ENCODE results near the gene TMEM53.

The TMEM53 gene

DNA sequence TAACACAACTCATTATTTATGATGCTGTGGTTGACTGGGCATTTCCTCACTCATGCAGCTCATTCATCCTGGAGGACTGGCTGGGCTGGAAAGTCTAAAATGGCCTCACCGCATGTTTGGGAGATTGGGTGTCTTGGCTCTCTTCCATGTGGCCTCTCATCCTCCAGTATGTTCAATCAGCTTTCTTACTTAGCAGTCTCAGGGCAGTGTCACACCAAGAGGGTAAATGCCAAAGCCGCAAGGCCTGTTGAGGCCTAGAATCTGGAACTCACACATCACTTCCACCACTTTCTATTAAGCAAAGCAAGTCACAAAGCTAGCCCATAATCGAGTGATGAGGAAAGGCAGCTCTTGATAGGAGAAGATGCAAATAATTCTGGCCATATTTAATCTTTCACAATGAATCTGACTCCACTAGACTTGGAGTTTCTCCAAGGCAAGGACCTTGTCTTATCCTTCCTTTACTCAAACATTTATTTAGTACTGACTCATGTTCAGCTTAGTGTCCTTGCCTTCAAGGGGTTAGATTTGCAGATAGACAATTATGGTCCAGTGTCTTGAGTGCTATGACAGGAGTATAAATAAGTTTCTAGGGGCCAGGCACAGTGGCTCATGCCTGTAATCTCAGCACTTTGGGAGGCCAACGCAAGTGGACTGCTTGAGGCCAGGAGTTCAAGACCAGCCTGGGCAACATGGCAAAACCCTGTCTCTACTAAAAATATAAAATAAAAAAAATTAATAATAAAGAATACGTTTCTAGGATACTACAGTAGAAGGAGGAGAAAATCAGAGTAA lies 45.1 kb downstream of the TMEM53 start:
- Histone ChIP-seq H3K9me3 (ENCODE audit: control insufficient read depth, insufficient read depth, low read length) (no peaks in the 10 kb centered on the region), H3K4me3 (ENCODE audit: low read length) (no peak overlapping the region), H3K36me3 (ENCODE audit: control insufficient read depth, insufficient read depth, low read length) (0 out of 2 replicates have a peak, but pooled peaks cover 8% of the 10 kb centered on the region), H3K4me1 (ENCODE audit: control insufficient read depth, insufficient read depth, low read length) (peaks cover 3% of the 10 kb centered on the region; the same call in 1 of the 2 replicates), H3K27ac (ENCODE audit: low read length) (no peak overlapping the region), H3K27me3 (ENCODE audit: control insufficient read depth, insufficient read depth, low read length) (no peaks in the 10 kb centered on the region)
- no CpG with 5 or more reads among the region's 5 CpGs for WGBS (ENCODE audit: insufficient coverage, insufficient read length)
- no peak for DNase-seq (ENCODE audit: low read depth, low spot score)

DNA sequence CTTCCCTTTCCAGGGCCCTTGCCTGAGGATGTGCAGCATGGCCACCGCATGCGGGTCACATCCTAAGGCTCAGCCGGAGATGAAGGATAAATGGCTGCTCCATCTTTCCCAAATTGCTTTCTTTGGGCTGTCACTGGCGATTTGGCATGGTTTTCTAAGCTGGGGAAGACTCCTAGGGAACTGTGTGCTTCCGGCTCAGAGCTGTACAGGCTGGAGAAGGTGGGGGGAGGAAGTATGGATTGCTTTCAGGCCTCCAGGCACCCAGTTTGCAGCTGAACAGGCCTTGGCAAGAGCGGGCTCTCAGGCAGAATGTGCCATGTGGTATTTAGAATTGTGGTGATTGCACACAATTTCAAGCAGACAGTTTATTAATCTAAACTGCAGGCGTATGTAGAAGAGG lies 48.9 kb downstream of the TMEM53 start:
- no peaks in the 10 kb centered on the region for H3K9me3 ChIP-seq (ENCODE audit: control insufficient read depth, insufficient read depth, low read length)
- no peaks in the 10 kb centered on the region for H3K36me3 ChIP-seq (ENCODE audit: control insufficient read depth, insufficient read depth, low read length)
- H3K27me3 ChIP-seq (ENCODE audit: control insufficient read depth, insufficient read depth, low read length) = no peaks in the 10 kb centered on the region
- no peaks in the 10 kb centered on the region for H3K4me1 ChIP-seq (ENCODE audit: control insufficient read depth, insufficient read depth, low read length)
- H3K4me3 ChIP-seq (ENCODE audit: low read length) = no peak overlapping the region
- no peak for DNase-seq (ENCODE audit: low read depth, low spot score)
- no peak overlapping the region for H3K27ac ChIP-seq (ENCODE audit: low read length)
- WGBS (ENCODE audit: insufficient coverage, insufficient read length) = no CpG with 5 or more reads among the region's 7 CpGs

DNA sequence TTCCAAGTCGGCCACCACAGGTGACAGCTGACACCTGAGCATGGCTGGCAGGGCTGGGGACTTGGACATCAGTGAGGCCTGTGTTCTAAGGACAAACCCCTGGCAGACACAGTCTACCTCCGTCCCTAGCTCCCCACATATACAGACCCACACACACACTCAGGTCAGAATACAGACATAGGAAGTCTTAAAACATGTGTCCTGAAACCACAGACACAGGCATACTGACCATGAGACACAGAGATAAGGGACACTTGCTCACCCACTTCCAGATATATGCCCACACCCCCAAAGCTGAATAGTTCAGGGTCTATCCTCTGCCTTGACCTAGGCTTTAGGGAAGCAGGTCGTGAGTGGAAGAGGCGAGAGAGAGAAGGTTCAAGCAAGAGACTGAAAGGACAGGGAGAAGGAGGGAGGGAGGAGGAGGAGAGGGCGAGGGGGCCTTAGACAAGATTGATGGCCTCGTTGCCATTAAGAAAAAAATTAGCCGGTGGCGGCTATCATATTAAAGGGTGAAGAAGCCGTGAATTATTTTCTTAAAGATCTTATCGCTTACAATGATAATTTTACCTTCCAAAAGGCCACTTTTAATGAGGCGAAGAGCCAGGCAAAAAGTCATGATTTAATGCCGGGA lies 49.9 kb downstream of the TMEM53 start:
- H3K36me3 ChIP-seq (ENCODE audit: control insufficient read depth, insufficient read depth, low read length) = no peaks in the 10 kb centered on the region
- no peaks in the 10 kb centered on the region for H3K9me3 ChIP-seq (ENCODE audit: control insufficient read depth, insufficient read depth, low read length)
- H3K27me3 ChIP-seq (ENCODE audit: control insufficient read depth, insufficient read depth, low read length) = no peaks in the 10 kb centered on the region
- no peaks in the 10 kb centered on the region for H3K4me1 ChIP-seq (ENCODE audit: control insufficient read depth, insufficient read depth, low read length)
- no peak overlapping the region for H3K4me3 ChIP-seq (ENCODE audit: low read length)
- no peak overlapping the region for H3K27ac ChIP-seq (ENCODE audit: low read length)
- no CpG with 5 or more reads among the region's 12 CpGs for whole genome bisulfite sequencing (ENCODE audit: insufficient coverage, insufficient read length)
- DNase-seq (ENCODE audit: low read depth, low spot score) = no peak

DNA sequence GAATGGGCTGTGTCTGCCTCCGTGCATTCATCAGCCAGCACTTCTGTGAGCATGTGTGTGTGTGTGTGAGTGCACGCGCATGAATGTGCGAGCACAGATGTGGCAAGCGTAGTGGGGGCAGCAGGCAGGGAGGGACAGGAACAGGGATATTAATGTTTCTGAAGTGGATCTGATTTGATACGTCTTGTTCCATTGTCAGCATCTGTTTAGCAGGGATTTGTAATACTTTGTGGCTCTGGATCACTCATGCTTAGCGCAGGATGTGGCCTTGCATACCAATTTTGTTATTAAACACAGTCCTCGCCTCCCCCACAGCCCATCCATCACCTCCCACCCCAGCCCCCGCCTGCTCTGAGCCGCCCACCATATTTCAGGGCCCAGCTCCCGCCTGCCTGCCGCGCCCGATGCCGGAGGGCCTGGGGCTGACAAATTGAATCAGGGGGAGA lies 52.4 kb downstream of the TMEM53 start:
- Histone ChIP-seq H3K27me3 (ENCODE audit: control insufficient read depth, insufficient read depth, low read length) (no peaks in the 10 kb centered on the region), H3K4me1 (ENCODE audit: control insufficient read depth, insufficient read depth, low read length) (0 out of 2 replicates have a peak, but pooled peaks cover 2% of the 10 kb centered on the region), H3K36me3 (ENCODE audit: control insufficient read depth, insufficient read depth, low read length) (no peaks in the 10 kb centered on the region), H3K27ac (ENCODE audit: low read length) (no peak overlapping the region), H3K4me3 (ENCODE audit: low read length) (no peak overlapping the region), H3K9me3 (ENCODE audit: control insufficient read depth, insufficient read depth, low read length) (no peaks in the 10 kb centered on the region)
- WGBS (ENCODE audit: insufficient coverage, insufficient read length) = no CpG with 5 or more reads among the region's 15 CpGs
- DNase-seq (ENCODE audit: low read depth, low spot score) = no peak

DNA sequence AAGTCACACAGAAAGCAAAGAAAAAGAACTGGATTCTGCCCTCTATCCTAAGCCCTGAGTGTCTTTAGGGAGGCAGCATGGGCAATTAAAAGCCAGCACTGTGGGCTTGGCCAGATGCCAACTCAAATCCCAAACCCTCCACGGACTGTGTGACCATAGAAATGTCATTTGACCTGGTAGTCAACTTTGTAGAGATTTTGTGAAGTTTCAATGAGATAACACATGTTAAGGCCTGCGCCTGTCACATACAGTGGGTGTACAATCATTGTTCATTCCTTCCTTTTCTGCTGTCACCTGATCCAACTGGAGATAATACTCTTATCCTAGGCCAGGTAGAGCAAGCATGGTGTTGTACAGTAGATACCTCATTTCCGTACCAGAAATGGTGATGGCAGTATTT lies 54.2 kb downstream of the TMEM53 start:
- Histone ChIP-seq H3K4me1 (ENCODE audit: control insufficient read depth, insufficient read depth, low read length) (peaks cover 4% of the 10 kb centered on the region; the same call in 1 of the 2 replicates), H3K9me3 (ENCODE audit: control insufficient read depth, insufficient read depth, low read length) (no peaks in the 10 kb centered on the region), H3K27me3 (ENCODE audit: control insufficient read depth, insufficient read depth, low read length) (no peaks in the 10 kb centered on the region), H3K36me3 (ENCODE audit: control insufficient read depth, insufficient read depth, low read length) (no peaks in the 10 kb centered on the region), H3K27ac (ENCODE audit: low read length) (no peak overlapping the region), H3K4me3 (ENCODE audit: low read length) (no peak overlapping the region)
- no peak for DNase-seq (ENCODE audit: low read depth, low spot score)
- WGBS (ENCODE audit: insufficient coverage, insufficient read length) = no CpG with 5 or more reads among the region's 3 CpGs

DNA sequence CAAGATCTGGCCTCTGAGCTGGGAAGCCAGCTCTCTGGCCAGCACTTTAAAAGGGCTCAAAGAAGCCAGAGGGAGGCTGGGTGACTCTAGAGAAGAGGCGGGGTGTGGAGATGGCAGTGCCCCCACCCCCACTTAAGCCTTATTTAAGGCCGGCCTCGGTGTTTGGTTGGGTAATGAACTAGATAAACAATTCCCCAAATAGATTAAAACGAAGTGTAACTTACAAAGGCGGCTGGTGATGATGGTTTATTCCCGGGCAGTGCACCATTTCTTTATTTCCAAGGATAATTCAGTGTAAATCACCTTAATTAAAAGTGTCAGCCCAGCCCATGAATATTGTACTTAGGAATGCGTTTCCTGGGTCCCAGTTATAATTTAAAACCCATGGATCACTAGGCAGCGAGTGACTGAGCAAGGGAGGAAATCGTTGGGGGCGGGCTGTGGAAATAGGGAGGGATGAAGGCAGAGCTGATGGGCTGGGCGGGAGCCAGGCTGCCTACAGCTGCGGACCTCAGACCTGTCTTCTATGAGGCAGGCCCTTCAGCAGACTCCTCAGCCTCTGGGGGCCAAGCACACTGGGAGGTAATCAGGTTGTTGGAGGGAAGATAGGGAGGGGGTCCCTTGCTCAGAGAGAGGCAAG lies 54.9 kb downstream of the TMEM53 start:
- H3K9me3 ChIP-seq (ENCODE audit: control insufficient read depth, insufficient read depth, low read length) = no peaks in the 10 kb centered on the region
- H3K4me1 ChIP-seq (ENCODE audit: control insufficient read depth, insufficient read depth, low read length) = peaks cover 4% of the 10 kb centered on the region; the same call in 1 of the 2 replicates
- DNase-seq (ENCODE audit: low read depth, low spot score) = no peak
- H3K4me3 ChIP-seq (ENCODE audit: low read length) = no peak overlapping the region
- H3K27me3 ChIP-seq (ENCODE audit: control insufficient read depth, insufficient read depth, low read length) = no peaks in the 10 kb centered on the region
- no peaks in the 10 kb centered on the region for H3K36me3 ChIP-seq (ENCODE audit: control insufficient read depth, insufficient read depth, low read length)
- H3K27ac ChIP-seq (ENCODE audit: low read length) = no peak overlapping the region
- WGBS (ENCODE audit: insufficient coverage, insufficient read length) = no CpG with 5 or more reads among the region's 12 CpGs

DNA sequence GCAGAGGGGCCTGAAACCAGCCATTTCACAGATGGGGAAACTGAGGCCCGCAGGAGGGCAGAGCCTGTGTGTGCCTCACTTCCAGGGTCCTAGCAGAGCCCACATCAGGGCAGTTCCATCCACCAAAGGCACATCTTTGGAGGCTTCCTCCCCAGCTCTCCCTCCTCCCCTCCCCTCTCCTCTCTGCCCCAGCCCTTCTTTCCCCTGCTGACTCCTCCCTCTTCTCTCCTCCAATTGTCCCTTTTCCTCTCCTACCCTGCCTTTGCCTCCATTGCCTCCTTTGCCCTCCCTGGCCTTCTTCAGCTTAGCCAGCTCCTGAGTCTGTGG lies 56.6 kb downstream of the TMEM53 start:
- Histone ChIP-seq H3K27ac (ENCODE audit: low read length) (no peak overlapping the region), H3K4me1 (ENCODE audit: control insufficient read depth, insufficient read depth, low read length) (peaks cover 4% of the 10 kb centered on the region; the same call in 1 of the 2 replicates), H3K36me3 (ENCODE audit: control insufficient read depth, insufficient read depth, low read length) (no peaks in the 10 kb centered on the region), H3K27me3 (ENCODE audit: control insufficient read depth, insufficient read depth, low read length) (no peaks in the 10 kb centered on the region), H3K4me3 (ENCODE audit: low read length) (no peak overlapping the region), H3K9me3 (ENCODE audit: control insufficient read depth, insufficient read depth, low read length) (no peaks in the 10 kb centered on the region)
- no CpG with 5 or more reads among the region's 1 CpG for WGBS (ENCODE audit: insufficient coverage, insufficient read length)
- DNase-seq (ENCODE audit: low read depth, low spot score) = no peak

DNA sequence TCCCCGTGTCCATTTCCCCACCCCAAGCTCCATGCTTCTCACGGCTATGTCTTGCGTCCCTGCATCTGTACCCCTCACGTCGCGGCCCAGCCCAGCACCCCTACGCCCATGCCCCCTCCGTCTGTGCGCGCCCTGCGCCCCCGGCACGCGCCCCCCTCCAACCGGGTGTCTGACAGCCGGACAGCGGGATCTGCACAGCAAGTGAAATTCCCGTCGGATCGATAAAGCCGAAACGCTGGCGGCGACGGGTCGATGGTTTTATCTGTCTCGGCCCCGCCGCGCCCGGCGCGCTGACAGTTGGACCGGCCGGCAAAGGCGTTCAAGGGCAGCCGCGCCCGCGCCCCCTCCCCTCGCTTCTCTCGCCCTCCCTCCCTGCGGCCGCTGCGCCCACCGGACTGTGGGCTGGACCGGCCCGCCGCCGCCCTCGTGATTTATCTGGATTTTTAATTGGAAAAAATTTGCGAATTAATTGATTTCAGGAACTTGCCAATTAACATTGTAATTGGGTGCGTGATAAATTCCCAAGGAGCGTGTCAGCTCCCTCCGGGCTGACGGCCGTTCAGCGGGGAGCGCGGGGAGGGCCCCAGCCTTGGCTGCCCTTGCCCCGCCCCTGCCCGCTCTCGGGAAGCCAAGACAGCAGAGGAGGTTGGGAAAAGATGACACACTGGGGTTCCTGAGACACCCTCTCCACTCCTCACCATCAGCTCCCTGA lies 57.1 kb downstream of the TMEM53 start:
- DNase-seq (ENCODE audit: low read depth, low spot score) = no peak
- WGBS (ENCODE audit: insufficient coverage, insufficient read length) = no CpG with 5 or more reads among the region's 63 CpGs
- no peak overlapping the region for H3K27ac ChIP-seq (ENCODE audit: low read length)
- H3K36me3 ChIP-seq (ENCODE audit: control insufficient read depth, insufficient read depth, low read length) = no peaks in the 10 kb centered on the region
- H3K27me3 ChIP-seq (ENCODE audit: control insufficient read depth, insufficient read depth, low read length) = no peaks in the 10 kb centered on the region
- H3K4me1 ChIP-seq (ENCODE audit: control insufficient read depth, insufficient read depth, low read length) = peaks cover 4% of the 10 kb centered on the region; the same call in 1 of the 2 replicates
- H3K9me3 ChIP-seq (ENCODE audit: control insufficient read depth, insufficient read depth, low read length) = no peaks in the 10 kb centered on the region
- H3K4me3 ChIP-seq (ENCODE audit: low read length) = peak overlapping the region; percentile 54; the same call in 1 of the 2 replicates

DNA sequence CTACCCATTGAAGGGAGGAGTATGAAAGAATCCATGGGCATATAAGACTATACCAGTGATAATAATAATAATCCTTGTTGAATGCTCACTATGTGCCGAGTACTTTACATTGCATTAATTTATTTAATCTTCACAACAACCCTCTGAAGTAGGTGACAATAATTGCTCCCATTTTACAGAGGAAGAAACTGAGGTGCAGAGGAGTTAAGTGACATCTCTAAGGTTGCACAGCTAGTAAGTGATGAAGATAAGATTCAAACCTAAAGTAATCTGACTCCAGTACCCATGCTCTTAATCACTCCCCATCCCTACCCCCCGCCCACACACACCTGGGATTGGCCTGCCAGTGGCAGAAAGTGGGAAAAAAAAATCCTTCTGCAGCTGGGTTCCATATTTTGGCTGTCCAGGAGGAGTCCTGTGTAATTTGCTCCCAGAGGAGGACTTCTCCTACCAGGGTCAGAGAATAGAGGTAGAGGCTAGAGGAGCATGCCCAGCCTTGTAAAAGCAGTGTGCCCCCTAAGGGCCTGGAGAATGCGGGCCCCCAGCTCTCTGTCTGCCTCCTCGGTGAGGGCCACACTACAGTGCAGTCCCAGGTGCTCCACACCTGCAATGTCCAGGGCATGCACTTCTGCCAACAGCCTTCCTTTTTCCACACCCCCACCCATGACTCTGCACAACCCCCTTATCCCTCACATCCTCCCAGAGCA lies 57.8 kb downstream of the TMEM53 start:
- Histone ChIP-seq H3K36me3 (ENCODE audit: control insufficient read depth, insufficient read depth, low read length) (no peaks in the 10 kb centered on the region), H3K4me3 (ENCODE audit: low read length) (peak overlapping the region; percentile 54; the same call in 1 of the 2 replicates)
- no CpG with 5 or more reads among the region's 4 CpGs for WGBS (ENCODE audit: insufficient coverage, insufficient read length)

More for the DNA sequence above, 57.8 kb downstream of the TMEM53 start:
- DNase-seq (ENCODE audit: low read depth, low spot score) = no peak
- H3K4me1 ChIP-seq (ENCODE audit: control insufficient read depth, insufficient read depth, low read length) = peaks cover 4% of the 10 kb centered on the region; the same call in 1 of the 2 replicates
- H3K27me3 ChIP-seq (ENCODE audit: control insufficient read depth, insufficient read depth, low read length) = no peaks in the 10 kb centered on the region
- no peak overlapping the region for H3K27ac ChIP-seq (ENCODE audit: low read length)
- H3K9me3 ChIP-seq (ENCODE audit: control insufficient read depth, insufficient read depth, low read length) = no peaks in the 10 kb centered on the region

Measured in iPS DF 6.9 (cell line).